GM04504 (cell line): ENCODE measurements around the gene PSMB4.
"Not testable (repeated sequence)": the region's sequence is repeated elsewhere in the genome, so short reads cannot be mapped to it uniquely, and the experiment has no call there.

Experiments used
- DNase-seq: peaks from one replicate; pipeline ENCODE4 v3.0.0-alpha.2; 2012; ENCODE audit warnings: low read depth

Gene PSMB4

GRCh38 chr1:151399324-151400171, at the start of gene PSMB4:
Gene PSMB4, plus strand, starts transcription at chr1:151399573. Its CDS starts 15 bp downstream, at chr1:151399588.
- DNase-seq, result peak; percentile 81

GRCh38 chr1:151350323-151350722, 49.0 kb upstream of the PSMB4 start:
- DNase-seq, result not testable (repeated sequence)

GRCh38 chr1:151352021-151352718, 47.2 kb upstream of the PSMB4 start:
- no peak for DNase-seq

- no peak for DNase-seq
These were observed 42.7 kb upstream of the PSMB4 start for GRCh38 chr1:151356696-151357095.

- DNase-seq, result no peak
These were observed 37.5 kb upstream of the PSMB4 start for GRCh38 chr1:151361883-151362282.

- no peak for DNase-seq
These were observed 36.8 kb upstream of the PSMB4 start for GRCh38 chr1:151362308-151363155.

GRCh38 chr1:151364996-151365395, 34.4 kb upstream of the PSMB4 start:
- DNase-seq, result no peak

- DNase-seq, result no peak
These were observed 31.5 kb upstream of the PSMB4 start for GRCh38 chr1:151367658-151368392.

GRCh38 chr1:151368393-151369301, 30.7 kb upstream of the PSMB4 start:
- DNase-seq, result no peak

- no peak for DNase-seq
These were observed 30.1 kb upstream of the PSMB4 start for GRCh38 chr1:151369302-151369610.

- DNase-seq, result no peak
These were observed 29.7 kb upstream of the PSMB4 start for GRCh38 chr1:151369621-151370048.

- DNase-seq, result no peak
These were observed 29.0 kb upstream of the PSMB4 start for GRCh38 chr1:151370211-151370911.

GRCh38 chr1:151371370-151372057, 27.9 kb upstream of the PSMB4 start:
- peak; percentile 25 for DNase-seq

- DNase-seq, result peak; percentile 57
These were observed 27.1 kb upstream of the PSMB4 start, which contains the start of gene SELENBP1 for GRCh38 chr1:151372058-151372934. Gene SELENBP1, minus strand, starts transcription at chr1:151372705. Its CDS starts 64 bp downstream, at chr1:151372641.

GRCh38 chr1:151373196-151373595, 26.2 kb upstream of the PSMB4 start:
- no peak for DNase-seq

- DNase-seq, result no peak
These were observed 22.1 kb upstream of the PSMB4 start for GRCh38 chr1:151377150-151377884.

- no peak for DNase-seq
These were observed 14.8 kb upstream of the PSMB4 start for GRCh38 chr1:151384584-151384983.

- no peak for DNase-seq
These were observed 13.4 kb upstream of the PSMB4 start for GRCh38 chr1:151386002-151386401.
